HFFc6 (cell line): ENCODE measurements around the gene OGG1. TPM values are rescaled to one million over a fixed set of nuclear protein-coding genes. Genes with fewer than 3 reads are reported as not detected.

ENCODE experiments used
- DNase-seq: peaks from one replicate; pipeline ENCODE4 v3.0.0-alpha.2; 2018
- H3K27ac Mint-ChIP-seq: 2 replicates; pipeline ENCODE4 v1.8.0; 2020; ENCODE audit warnings: mild to moderate bottlenecking, mixed read lengths
- H3K27me3 Mint-ChIP-seq: 2 replicates; pipeline ENCODE4 v1.8.0; 2021; ENCODE audit warnings: mild to moderate bottlenecking, moderate library complexity, mixed read lengths; ENCODE audit not compliant: insufficient read depth
- H3K36me3 Mint-ChIP-seq: 2 replicates; pipeline ENCODE4 v1.8.0; 2021; ENCODE audit warnings: low read depth, mixed read lengths
- H3K4me1 Mint-ChIP-seq: 2 replicates; pipeline ENCODE4 v1.8.0; 2020; ENCODE audit warnings: low read depth, mixed read lengths
- H3K4me3 Mint-ChIP-seq: 2 replicates; pipeline ENCODE4 v1.8.0; 2020; ENCODE audit warnings: mild to moderate bottlenecking, moderate library complexity, mixed read lengths
- H3K9me3 Mint-ChIP-seq: 2 replicates; pipeline ENCODE4 v1.8.0; 2020; ENCODE audit warnings: mild to moderate bottlenecking, mixed read lengths
- total RNA-seq, 6 experiments: library from RNA; stranded (reverse); fragmentation: NEBNext Ultra II Directional; extraction: Animal tissue kit (Norgen Biotek cat#: 25700); gene quantifications; 2 replicates in 1 of 6; 3 replicates in 5 of 6; pipeline ENCODE4 v1.2.3, GENCODE V29; 2021
- TF ChIP-seq, protein P1 (sequence below): fragments of 200-600 bp; sonication (generic); IDR thresholded peaks from 2 replicates; pipeline ENCODE4 v1.5.0; 2021; ENCODE audit warnings: antibody characterized with exemption, mild to moderate bottlenecking

The OGG1 gene
- total RNA-seq, 6 experiments from 2014 or later: 17.7 to 26.2 (median 23.7) TPM

- Mint-ChIP-seq H3K36me3 (peaks cover 49% of the 10 kb centered on the region), H3K27ac (peak within 1 kb of the TSS; percentile 100), H3K27me3 (peaks cover 2% of the 10 kb centered on the region), H3K4me3 (peak within 1 kb of the TSS; percentile 94), H3K9me3 (no peaks in the 10 kb centered on the region), H3K4me1 (peaks cover 45% of the 10 kb centered on the region)
- TF ChIP-seq, protein P1, sequence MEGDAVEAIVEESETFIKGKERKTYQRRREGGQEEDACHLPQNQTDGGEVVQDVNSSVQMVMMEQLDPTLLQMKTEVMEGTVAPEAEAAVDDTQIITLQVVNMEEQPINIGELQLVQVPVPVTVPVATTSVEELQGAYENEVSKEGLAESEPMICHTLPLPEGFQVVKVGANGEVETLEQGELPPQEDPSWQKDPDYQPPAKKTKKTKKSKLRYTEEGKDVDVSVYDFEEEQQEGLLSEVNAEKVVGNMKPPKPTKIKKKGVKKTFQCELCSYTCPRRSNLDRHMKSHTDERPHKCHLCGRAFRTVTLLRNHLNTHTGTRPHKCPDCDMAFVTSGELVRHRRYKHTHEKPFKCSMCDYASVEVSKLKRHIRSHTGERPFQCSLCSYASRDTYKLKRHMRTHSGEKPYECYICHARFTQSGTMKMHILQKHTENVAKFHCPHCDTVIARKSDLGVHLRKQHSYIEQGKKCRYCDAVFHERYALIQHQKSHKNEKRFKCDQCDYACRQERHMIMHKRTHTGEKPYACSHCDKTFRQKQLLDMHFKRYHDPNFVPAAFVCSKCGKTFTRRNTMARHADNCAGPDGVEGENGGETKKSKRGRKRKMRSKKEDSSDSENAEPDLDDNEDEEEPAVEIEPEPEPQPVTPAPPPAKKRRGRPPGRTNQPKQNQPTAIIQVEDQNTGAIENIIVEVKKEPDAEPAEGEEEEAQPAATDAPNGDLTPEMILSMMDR: no peak; the same call in 1 of the 2 replicates
- DNase-seq: peak; percentile 95
These were observed 42.8 kb downstream of the OGG1 start, which contains the start of the genes ARPC4 and TADA3 for GRCh38 chr3:9792405-9793160. Gene ARPC4 (plus strand): TSS chr3:9793082. CDS start chr3:9793122, 40 bp downstream. Gene TADA3 (minus strand): TSS chr3:9792473. CDS start chr3:9791466, 1,007 bp downstream.

- TF ChIP-seq, protein P1: no peak
- peaks cover 47% of the 10 kb centered on the region for H3K4me1 Mint-ChIP-seq
- peaks cover 2% of the 10 kb centered on the region for H3K27me3 Mint-ChIP-seq
- peak; percentile 53 for DNase-seq
- H3K36me3 Mint-ChIP-seq: peaks cover 47% of the 10 kb centered on the region
- peak overlapping the region; percentile 94 for H3K4me3 Mint-ChIP-seq
- peak overlapping the region; percentile 100 for H3K27ac Mint-ChIP-seq
- no peaks in the 10 kb centered on the region for H3K9me3 Mint-ChIP-seq
These were observed 43.5 kb downstream of the OGG1 start for GRCh38 chr3:9793161-9793781.

- Mint-ChIP-seq H3K36me3 (peaks cover 42% of the 10 kb centered on the region), H3K27ac (peak overlapping the region; percentile 57; the same call in 1 of the 2 replicates)
- TF ChIP-seq, protein P1: no peak
These were observed 44.6 kb downstream of the OGG1 start for GRCh38 chr3:9794400-9794799.

DNA sequence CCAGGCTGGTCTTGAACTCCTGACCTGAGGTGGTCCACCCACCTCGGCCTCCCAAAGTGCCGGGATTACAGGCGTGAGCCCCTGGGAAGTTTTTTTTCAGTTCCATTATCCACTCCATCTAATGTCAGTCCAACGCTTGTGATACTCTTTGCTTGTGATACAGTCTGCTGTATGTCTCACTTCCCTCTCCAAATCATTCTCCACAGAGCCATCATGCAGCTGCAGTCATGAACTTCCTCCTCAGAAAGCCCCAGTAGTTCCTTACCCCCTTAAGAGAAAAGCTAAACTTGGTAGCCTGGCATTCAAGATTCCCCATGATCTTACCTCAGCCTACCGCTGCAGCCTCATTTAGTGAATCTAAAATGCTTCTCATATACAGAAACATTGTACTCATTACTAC is 45.5 kb downstream of the OGG1 start:
- H3K4me1 Mint-ChIP-seq: peaks cover 45% of the 10 kb centered on the region
- H3K27me3 Mint-ChIP-seq: peaks cover 2% of the 10 kb centered on the region
- TF ChIP-seq, protein P1: no peak
- H3K36me3 Mint-ChIP-seq: peaks cover 41% of the 10 kb centered on the region
- H3K27ac Mint-ChIP-seq: peak overlapping the region; percentile 58; the same call in 1 of the 2 replicates
- DNase-seq: no peak
- H3K4me3 Mint-ChIP-seq: peak overlapping the region; percentile 71
- no peaks in the 10 kb centered on the region for H3K9me3 Mint-ChIP-seq

More at GRCh38 chr3:9794400-9794799, 44.6 kb downstream of the OGG1 start:
- Mint-ChIP-seq H3K4me1 (peaks cover 47% of the 10 kb centered on the region), H3K27me3 (peaks cover 2% of the 10 kb centered on the region), H3K9me3 (no peaks in the 10 kb centered on the region), H3K4me3 (peak overlapping the region; percentile 94)
- DNase-seq: no peak

DNA sequence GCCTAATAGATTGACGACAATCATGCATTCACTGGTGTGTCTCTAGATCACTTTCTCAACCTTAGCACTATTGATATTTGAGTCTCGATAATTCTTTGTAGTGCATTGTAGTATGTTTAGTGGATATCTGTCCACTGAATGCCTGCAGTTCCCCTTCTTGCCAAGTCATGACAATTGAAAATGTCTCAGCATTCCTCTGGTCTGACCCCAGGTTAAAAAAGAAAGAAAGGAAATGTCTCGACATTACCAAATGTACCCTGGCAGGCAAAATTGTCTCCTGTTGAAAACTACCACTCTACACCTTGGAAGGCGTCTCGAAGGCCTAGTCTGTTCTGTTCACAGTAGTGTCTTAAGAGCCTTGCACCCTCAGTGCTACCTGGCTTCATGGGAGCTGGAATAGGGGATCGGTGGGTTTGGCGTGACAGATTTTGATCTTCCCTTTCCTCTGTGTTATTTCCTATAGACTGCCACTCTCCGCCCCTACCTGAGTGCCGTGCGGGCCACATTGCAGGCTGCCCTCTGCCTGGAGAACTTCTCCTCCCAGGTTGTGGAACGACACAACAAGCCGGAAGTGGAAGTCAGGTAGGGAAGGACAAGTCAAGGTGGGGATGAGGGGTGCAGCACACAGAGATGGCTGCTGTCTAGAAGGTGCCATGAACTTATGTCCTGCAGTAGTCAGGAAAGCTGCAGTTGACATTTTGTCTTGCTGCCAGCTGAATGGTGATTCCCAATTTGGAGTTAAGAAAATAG is 47.6 kb downstream of the OGG1 start:
- DNase-seq: no peak
- H3K4me1 Mint-ChIP-seq: peaks cover 27% of the 10 kb centered on the region
- H3K9me3 Mint-ChIP-seq: no peaks in the 10 kb centered on the region
- TF ChIP-seq, protein P1: no peak
- H3K36me3 Mint-ChIP-seq: peaks cover 37% of the 10 kb centered on the region
- no peak overlapping the region for H3K4me3 Mint-ChIP-seq
- 0 out of 2 replicates have a peak overlapping the region, but pooled peaks have one; percentile 12 for H3K27ac Mint-ChIP-seq
- H3K27me3 Mint-ChIP-seq: no peaks in the 10 kb centered on the region; the same call in none of the 2 replicates
